GM12801 (cell line): ENCODE data around the gene DOK7.

Experiments used
- TF ChIP-seq, protein P1 (sequence below): IDR thresholded peaks from one replicate; pipeline ENCODE4 v1.5.1; 2011; ENCODE audit warnings: control low read depth; ENCODE audit not compliant: insufficient read length; ENCODE audit errors: extremely low read depth

DOK7 gene

DNA sequence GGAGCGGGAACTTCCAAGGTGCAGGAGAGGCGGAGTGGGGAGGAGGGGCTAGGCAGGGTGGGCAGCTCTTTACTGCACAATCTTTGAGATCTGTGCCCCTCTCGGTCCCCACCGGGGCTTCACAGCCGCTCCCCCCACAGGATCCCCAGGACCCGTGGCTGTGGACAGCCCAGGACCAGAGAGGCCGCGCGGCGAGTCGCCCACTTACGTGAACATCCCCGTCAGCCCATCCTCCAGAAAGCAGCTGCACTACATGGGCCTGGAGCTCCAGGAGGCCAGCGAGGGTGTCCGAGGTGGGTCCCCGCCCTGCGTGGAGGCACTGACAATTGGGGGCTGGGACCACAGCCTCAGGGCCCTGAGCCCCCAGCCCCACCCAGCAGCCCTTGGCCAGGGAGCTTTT lies 37.0 kb downstream of the DOK7 start:
- TF ChIP-seq, protein P1, sequence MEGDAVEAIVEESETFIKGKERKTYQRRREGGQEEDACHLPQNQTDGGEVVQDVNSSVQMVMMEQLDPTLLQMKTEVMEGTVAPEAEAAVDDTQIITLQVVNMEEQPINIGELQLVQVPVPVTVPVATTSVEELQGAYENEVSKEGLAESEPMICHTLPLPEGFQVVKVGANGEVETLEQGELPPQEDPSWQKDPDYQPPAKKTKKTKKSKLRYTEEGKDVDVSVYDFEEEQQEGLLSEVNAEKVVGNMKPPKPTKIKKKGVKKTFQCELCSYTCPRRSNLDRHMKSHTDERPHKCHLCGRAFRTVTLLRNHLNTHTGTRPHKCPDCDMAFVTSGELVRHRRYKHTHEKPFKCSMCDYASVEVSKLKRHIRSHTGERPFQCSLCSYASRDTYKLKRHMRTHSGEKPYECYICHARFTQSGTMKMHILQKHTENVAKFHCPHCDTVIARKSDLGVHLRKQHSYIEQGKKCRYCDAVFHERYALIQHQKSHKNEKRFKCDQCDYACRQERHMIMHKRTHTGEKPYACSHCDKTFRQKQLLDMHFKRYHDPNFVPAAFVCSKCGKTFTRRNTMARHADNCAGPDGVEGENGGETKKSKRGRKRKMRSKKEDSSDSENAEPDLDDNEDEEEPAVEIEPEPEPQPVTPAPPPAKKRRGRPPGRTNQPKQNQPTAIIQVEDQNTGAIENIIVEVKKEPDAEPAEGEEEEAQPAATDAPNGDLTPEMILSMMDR = no peak

GRCh38 chr4:3500634-3501101 lies 37.6 kb downstream of the DOK7 start:
- TF ChIP-seq, protein P1 = no peak

DNA sequence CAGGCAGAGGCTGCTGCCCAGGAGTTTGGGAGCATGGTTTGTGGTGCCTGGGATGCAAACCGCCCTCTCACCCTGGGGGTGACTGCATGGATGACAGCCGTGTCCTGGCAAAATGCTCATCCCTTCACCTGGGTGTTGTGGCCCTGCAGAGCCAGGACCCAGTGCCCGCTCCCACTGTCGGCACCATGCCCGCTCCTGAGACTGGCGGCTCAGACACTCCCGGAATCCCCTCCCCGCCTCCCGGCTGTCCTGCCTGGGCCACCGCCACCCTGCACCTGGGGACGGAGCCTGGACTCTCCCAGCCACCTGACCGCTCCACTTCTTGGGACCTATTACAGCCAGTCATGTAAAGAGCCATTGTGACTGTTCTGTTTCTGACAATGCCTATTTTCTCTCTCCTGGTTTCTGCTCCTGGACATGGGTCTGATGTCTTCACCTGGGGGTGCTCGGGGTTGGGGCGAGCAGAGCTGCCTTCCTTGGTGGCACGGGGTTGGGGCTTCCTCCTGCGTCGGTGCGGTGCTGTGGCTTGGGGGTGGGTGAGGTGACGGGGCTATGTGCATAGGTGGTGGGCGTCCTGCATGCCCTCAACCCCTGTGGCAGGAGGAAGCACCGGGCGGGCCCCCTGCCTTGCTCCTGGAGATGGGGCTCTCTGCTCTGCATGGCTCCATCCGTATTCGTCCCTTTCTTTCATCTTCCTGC lies 38.2 kb downstream of the DOK7 start:
- TF ChIP-seq, protein P1 = no peak

GRCh38 chr4:3501825-3502425 lies 38.8 kb downstream of the DOK7 start:
- TF ChIP-seq, protein P1 = no peak

- TF ChIP-seq, protein P1 = no peak
Observed at GRCh38 chr4:3502941-3503936, 40.1 kb downstream of the DOK7 start.

GRCh38 chr4:3505231-3505630 lies 42.1 kb downstream of the DOK7 start:
- TF ChIP-seq, protein P1 = no peak

DNA sequence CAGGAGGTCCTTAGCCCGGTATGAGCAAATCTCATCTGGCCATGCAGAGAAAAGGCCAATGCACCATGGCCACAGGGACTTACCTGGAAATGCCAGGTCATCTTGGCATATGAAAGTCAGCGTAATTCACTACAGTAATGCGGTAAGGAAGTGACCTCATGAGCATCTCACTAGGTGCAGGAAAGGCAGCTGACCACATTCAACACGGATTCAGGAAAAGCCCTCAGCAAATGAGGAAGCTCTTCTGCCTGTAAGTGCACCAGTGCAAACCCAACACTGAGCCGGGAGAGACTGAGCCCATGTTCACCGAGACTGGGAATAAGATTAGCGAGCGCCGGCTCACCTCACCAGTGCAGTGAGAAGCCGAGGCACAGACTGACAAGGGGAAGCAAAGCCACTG lies 45.4 kb downstream of the DOK7 start:
- TF ChIP-seq, protein P1 = no peak
